ENCODE measurements around the gene PRR20D.
"Not testable (repeated sequence)": the region's sequence is repeated elsewhere in the genome, so short reads cannot be mapped to it uniquely, and the experiment has no call there.

DNA sequence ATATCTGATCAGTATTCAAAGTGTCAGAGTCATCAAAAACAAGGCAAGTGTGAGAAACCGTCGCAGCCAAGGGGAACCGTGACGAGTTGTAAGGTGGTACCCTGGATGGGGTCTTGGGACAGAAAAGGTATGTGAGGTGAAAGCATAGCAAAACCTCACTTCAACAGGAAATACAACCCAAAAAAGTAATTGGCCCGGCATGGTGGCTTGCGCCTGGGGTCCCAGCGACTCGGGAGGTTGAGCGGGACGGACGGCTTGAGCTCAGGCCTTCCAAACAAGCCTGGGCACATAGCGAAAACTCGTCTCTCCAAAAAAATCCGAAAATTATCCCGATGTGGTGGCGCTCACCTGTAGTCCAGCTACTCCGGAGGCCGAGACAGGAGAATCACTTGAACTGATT is 20.7 kb upstream of the PRR20D start:
- not testable (repeated sequence) for TF ChIP-seq POLR2AphosphoS5 (IDR thresholded peaks at IDR 0.05; ENCODE audit: low read depth)
- TF ChIP-seq, protein P1, sequence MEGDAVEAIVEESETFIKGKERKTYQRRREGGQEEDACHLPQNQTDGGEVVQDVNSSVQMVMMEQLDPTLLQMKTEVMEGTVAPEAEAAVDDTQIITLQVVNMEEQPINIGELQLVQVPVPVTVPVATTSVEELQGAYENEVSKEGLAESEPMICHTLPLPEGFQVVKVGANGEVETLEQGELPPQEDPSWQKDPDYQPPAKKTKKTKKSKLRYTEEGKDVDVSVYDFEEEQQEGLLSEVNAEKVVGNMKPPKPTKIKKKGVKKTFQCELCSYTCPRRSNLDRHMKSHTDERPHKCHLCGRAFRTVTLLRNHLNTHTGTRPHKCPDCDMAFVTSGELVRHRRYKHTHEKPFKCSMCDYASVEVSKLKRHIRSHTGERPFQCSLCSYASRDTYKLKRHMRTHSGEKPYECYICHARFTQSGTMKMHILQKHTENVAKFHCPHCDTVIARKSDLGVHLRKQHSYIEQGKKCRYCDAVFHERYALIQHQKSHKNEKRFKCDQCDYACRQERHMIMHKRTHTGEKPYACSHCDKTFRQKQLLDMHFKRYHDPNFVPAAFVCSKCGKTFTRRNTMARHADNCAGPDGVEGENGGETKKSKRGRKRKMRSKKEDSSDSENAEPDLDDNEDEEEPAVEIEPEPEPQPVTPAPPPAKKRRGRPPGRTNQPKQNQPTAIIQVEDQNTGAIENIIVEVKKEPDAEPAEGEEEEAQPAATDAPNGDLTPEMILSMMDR (IDR thresholded peaks at IDR 0.05; ENCODE audit: insufficient read depth, low read length): not testable (repeated sequence)
- TF ChIP-seq, protein P2, sequence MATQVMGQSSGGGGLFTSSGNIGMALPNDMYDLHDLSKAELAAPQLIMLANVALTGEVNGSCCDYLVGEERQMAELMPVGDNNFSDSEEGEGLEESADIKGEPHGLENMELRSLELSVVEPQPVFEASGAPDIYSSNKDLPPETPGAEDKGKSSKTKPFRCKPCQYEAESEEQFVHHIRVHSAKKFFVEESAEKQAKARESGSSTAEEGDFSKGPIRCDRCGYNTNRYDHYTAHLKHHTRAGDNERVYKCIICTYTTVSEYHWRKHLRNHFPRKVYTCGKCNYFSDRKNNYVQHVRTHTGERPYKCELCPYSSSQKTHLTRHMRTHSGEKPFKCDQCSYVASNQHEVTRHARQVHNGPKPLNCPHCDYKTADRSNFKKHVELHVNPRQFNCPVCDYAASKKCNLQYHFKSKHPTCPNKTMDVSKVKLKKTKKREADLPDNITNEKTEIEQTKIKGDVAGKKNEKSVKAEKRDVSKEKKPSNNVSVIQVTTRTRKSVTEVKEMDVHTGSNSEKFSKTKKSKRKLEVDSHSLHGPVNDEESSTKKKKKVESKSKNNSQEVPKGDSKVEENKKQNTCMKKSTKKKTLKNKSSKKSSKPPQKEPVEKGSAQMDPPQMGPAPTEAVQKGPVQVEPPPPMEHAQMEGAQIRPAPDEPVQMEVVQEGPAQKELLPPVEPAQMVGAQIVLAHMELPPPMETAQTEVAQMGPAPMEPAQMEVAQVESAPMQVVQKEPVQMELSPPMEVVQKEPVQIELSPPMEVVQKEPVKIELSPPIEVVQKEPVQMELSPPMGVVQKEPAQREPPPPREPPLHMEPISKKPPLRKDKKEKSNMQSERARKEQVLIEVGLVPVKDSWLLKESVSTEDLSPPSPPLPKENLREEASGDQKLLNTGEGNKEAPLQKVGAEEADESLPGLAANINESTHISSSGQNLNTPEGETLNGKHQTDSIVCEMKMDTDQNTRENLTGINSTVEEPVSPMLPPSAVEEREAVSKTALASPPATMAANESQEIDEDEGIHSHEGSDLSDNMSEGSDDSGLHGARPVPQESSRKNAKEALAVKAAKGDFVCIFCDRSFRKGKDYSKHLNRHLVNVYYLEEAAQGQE (IDR thresholded peaks at IDR 0.05; ENCODE audit: insufficient replicate concordance, low read depth): not testable (repeated sequence)
